ENCODE measurements around the gene PBX2. TPM values are rescaled to one million over a fixed set of nuclear protein-coding genes. Genes with fewer than 3 reads are reported as not detected.

Gene PBX2
- total RNA-seq, 4 donors from 2014 or later, result 55.0 to 75.0 (median 61.9) TPM

GRCh38 chr6:32216998-32217397 lies 27.0 kb upstream of the PBX2 start:
- Histone ChIP-seq H3K36me3 (no peaks in the 10 kb centered on the region), H3K4me1 (no peaks in the 10 kb centered on the region), H3K4me3 (no peak overlapping the region), H3K27ac (no peak overlapping the region), H3K27me3 (no peaks in the 10 kb centered on the region), H3K9me3 (no peaks in the 10 kb centered on the region)
- no peak for DNase-seq (ENCODE audit: low spot score in 2 of 2)
- 96% methylated on average over 7 to 10 of the region's 11 CpGs for WGBS, 2 donors
- TF ChIP-seq POLR2A (IDR thresholded peaks at IDR 0.05), result no peak
- TF ChIP-seq EP300 (IDR thresholded peaks at IDR 0.05), result no peak
- no peak for TF ChIP-seq CTCF (IDR thresholded peaks at IDR 0.05)

DNA sequence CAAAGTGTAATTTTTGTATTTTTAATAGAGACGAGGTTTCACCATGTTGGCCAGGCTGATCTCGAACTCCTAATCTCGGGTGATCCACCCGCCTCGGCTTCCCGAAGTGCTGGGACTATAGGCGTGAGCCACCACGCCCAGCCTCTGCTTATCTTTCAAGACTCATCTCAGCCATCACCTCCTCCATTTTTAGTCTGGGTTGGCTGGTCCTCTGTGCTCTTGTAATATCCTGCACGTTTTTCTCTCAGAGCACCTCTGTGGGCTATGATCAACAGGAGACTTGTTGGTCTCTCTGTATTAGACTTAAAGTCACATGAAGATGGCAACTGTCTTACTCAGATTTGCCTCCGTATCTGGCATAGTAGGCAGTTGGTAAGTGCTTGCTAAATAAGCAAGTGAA lies 26.3 kb upstream of the PBX2 start:
- Histone ChIP-seq H3K27me3 (no peaks in the 10 kb centered on the region), H3K9me3 (no peaks in the 10 kb centered on the region), H3K4me3 (no peak overlapping the region), H3K4me1 (no peaks in the 10 kb centered on the region), H3K36me3 (no peaks in the 10 kb centered on the region), H3K27ac (no peak overlapping the region)
- TF ChIP-seq CTCF (IDR thresholded peaks at IDR 0.05) (no peak), EP300 (IDR thresholded peaks at IDR 0.05) (no peak), POLR2A (IDR thresholded peaks at IDR 0.05) (no peak)
- DNase-seq (ENCODE audit: low spot score in 2 of 2), result no peak
- WGBS, 2 donors, result 79 to 87% methylated on average over 10 of the region's 10 CpGs

DNA sequence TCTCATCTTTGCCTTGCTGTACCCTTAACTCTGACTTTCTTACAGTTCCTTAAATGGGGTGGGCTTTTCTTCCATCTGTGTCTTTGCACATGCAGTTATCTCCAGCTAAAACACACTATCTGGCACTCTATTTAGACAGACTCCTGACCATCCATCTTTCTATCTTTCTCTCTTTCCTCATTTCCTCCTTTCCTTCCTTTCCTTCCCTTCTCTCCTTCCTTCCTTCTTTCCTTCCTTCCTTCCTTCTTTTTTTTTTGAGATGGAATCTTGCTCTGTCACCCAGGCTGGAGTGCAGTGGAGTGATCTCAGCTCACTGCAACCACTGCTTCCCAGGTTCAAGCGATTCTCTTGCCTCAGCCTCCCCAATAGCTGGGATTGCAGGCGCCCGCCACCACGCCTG lies 25.6 kb upstream of the PBX2 start:
- TF ChIP-seq CTCF (IDR thresholded peaks at IDR 0.05), result no peak
- no peak for TF ChIP-seq POLR2A (IDR thresholded peaks at IDR 0.05)
- TF ChIP-seq EP300 (IDR thresholded peaks at IDR 0.05), result no peak
- no peaks in the 10 kb centered on the region for H3K4me1 ChIP-seq
- H3K27ac ChIP-seq, result no peak overlapping the region
- DNase-seq (ENCODE audit: low spot score in 2 of 2), result no peak
- no peak overlapping the region for H3K4me3 ChIP-seq
- no peaks in the 10 kb centered on the region for H3K27me3 ChIP-seq
- no peaks in the 10 kb centered on the region for H3K36me3 ChIP-seq
- WGBS, 2 donors, result 90 to 95% methylated on average over 4 of the region's 4 CpGs
- no peaks in the 10 kb centered on the region for H3K9me3 ChIP-seq

- Histone ChIP-seq H3K4me1 (no peaks in the 10 kb centered on the region), H3K9me3 (no peaks in the 10 kb centered on the region), H3K36me3 (no peaks in the 10 kb centered on the region), H3K27me3 (no peaks in the 10 kb centered on the region), H3K27ac (no peak overlapping the region), H3K4me3 (no peak overlapping the region)
- 74 to 84% methylated on average over 3 of the region's 3 CpGs for WGBS, 2 donors
- no peak for TF ChIP-seq POLR2A (IDR thresholded peaks at IDR 0.05)
- no peak for TF ChIP-seq EP300 (IDR thresholded peaks at IDR 0.05)
- no peak for TF ChIP-seq CTCF (IDR thresholded peaks at IDR 0.05)
- DNase-seq (ENCODE audit: low spot score in 2 of 2), result no peak
Observed at GRCh38 chr6:32214126-32214525, 24.1 kb upstream of the PBX2 start.

DNA sequence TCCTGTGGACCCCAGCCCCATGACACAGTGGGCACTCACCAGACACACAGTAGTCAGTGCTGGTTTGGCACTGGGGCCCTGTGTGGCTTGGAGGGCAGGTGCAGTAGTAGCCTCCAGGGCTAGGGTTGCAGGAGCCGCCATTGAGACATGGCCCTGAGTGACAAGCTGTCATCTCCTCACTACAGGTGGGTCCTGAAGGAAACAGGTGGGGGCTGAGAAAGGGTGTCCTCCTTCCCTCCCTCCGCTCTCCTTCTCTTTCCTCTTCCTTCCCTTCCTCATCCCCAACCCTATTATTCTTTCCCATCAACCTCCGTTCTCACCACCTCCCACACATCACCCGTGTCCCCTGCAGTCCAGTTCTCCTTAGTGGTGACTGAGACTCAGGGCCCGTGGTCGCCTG lies 23.6 kb upstream of the PBX2 start:
- no peak for TF ChIP-seq POLR2A (IDR thresholded peaks at IDR 0.05)
- no peak for TF ChIP-seq EP300 (IDR thresholded peaks at IDR 0.05)
- TF ChIP-seq CTCF (IDR thresholded peaks at IDR 0.05), result no peak
- no peaks in the 10 kb centered on the region for H3K4me1 ChIP-seq
- H3K4me3 ChIP-seq, result no peak overlapping the region
- 75 to 90% methylated on average over 6 of the region's 6 CpGs for WGBS, 2 donors
- no peak overlapping the region for H3K27ac ChIP-seq
- no peaks in the 10 kb centered on the region for H3K36me3 ChIP-seq
- H3K9me3 ChIP-seq, result no peaks in the 10 kb centered on the region
- H3K27me3 ChIP-seq, result no peaks in the 10 kb centered on the region
- no peak for DNase-seq (ENCODE audit: low spot score in 2 of 2)

All from tibial nerve (tissue), 4 donors.